Parathyroid adenoma (tissue), 2 donors: ENCODE results near the gene GUCA1A.

Experiments used
- H2AFZ ChIP-seq: fragments of 300-600 bp; sonication (generic); one replicate; pipeline ENCODE4 v1.7.0; 2017; ENCODE audit warnings: antibody characterized with exemption, mild to moderate bottlenecking
- H3K27ac ChIP-seq: fragments of 300-600 bp; sonication (generic); one replicate; pipeline ENCODE4 v1.7.0; 2017
- H3K27me3 ChIP-seq: fragments of 300-600 bp; sonication (generic); one replicate; pipeline ENCODE4 v1.7.0; 2017; ENCODE audit warnings: low read length; ENCODE audit not compliant: control insufficient read depth, insufficient read depth
- H3K36me3 ChIP-seq: fragments of 300-600 bp; sonication (generic); one replicate; pipeline ENCODE4 v1.7.0; 2017; ENCODE audit warnings: low read length; ENCODE audit not compliant: control insufficient read depth, insufficient read depth
- H3K4me1 ChIP-seq: fragments of 300-600 bp; sonication (generic); one replicate; pipeline ENCODE4 v1.7.0; 2017; ENCODE audit warnings: control low read depth
- H3K4me2 ChIP-seq: fragments of 300-600 bp; sonication (generic); one replicate; pipeline ENCODE4 v1.7.0; 2017; ENCODE audit warnings: low read length
- H3K4me3 ChIP-seq: fragments of 300-600 bp; sonication (generic); one replicate; pipeline ENCODE4 v1.7.0; 2017; ENCODE audit warnings: low read depth, low read length
- H3K79me2 ChIP-seq: fragments of 300-600 bp; sonication (generic); one replicate; pipeline ENCODE4 v1.7.0; 2017; ENCODE audit warnings: control low read depth
- H3K9ac ChIP-seq: fragments of 300-600 bp; sonication (generic); one replicate; pipeline ENCODE4 v1.7.0; 2017; ENCODE audit warnings: mild to moderate bottlenecking
- H3K9me3 ChIP-seq: fragments of 300-600 bp; sonication (generic); one replicate; pipeline ENCODE4 v1.7.0; 2017; ENCODE audit warnings: low read length; ENCODE audit not compliant: control insufficient read depth
- CTCF ChIP-seq: fragments of 300-600 bp; sonication (generic); IDR thresholded peaks from one replicate; pipeline ENCODE4 v1.7.0; 2017; ENCODE audit warnings: antibody characterized with exemption, mild to moderate bottlenecking
- donor health status: primary hyperparathyroidism.

The GUCA1A gene

DNA sequence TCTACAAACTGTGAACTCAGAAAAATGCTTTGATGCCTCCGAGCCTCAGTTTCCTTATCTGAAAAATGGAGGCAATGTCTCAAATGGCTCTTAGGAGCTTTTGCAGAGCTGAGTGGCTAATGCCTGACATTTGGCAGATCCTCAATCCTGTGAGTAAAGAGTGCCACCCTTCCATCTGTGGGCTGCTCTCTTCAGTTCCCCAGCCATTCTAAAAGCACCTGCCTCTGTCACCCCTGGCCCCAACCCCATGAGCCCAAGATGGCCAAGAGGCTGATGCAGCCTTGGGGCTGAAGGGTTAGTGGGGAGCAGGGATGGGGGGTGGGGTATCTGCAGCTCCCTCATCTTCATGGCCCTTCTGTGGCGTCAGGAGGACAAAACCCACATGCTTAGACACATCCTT lies 14.5 kb upstream of the GUCA1A start:
- H3K4me1 ChIP-seq = no peaks in the 10 kb centered on the region
- no peaks in the 10 kb centered on the region for H3K79me2 ChIP-seq
- TF ChIP-seq CTCF = no peak
- no peaks in the 10 kb centered on the region for H3K27me3 ChIP-seq
- no peak overlapping the region for H3K27ac ChIP-seq
- no peaks in the 10 kb centered on the region for H3K36me3 ChIP-seq
- H3K4me2 ChIP-seq = no peak overlapping the region
- H3K9ac ChIP-seq = no peak overlapping the region
- H3K9me3 ChIP-seq = no peaks in the 10 kb centered on the region
- no peak overlapping the region for H3K4me3 ChIP-seq
- H2AFZ ChIP-seq = no peak overlapping the region

- H3K27me3 ChIP-seq = no peaks in the 10 kb centered on the region
- no peak overlapping the region for H3K4me3 ChIP-seq
- no peak overlapping the region for H2AFZ ChIP-seq
- no peak overlapping the region for H3K4me2 ChIP-seq
- H3K79me2 ChIP-seq = no peaks in the 10 kb centered on the region
- no peak overlapping the region for H3K9ac ChIP-seq
- no peak for TF ChIP-seq CTCF
- no peaks in the 10 kb centered on the region for H3K9me3 ChIP-seq
- H3K36me3 ChIP-seq = no peaks in the 10 kb centered on the region
- no peaks in the 10 kb centered on the region for H3K4me1 ChIP-seq
- no peak overlapping the region for H3K27ac ChIP-seq
These were observed 13.6 kb upstream of the GUCA1A start for GRCh38 chr6:42159431-42160024.

DNA sequence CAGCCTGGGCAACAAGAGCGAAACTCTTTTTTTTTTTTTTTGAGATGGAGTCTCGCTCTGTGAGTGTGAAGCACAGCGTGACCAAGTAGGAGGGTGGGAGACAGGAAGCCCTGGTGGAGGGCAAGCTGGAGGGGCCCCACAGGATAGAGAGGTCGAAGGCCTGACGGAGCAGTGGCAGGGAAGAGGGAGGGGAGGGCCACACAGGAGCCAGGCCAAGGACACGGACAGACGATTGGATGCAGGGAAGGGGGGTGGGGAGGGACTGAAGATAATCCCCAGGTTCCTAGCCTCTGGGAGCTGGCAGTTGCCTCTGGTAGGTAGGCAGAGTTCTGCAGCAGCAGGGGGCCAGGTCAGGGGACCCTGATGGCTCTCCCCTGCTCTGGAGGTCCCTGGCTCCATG lies 10.8 kb upstream of the GUCA1A start:
- Histone ChIP-seq H3K27me3 (no peaks in the 10 kb centered on the region), H3K9ac (no peak overlapping the region), H3K79me2 (no peaks in the 10 kb centered on the region), H3K4me2 (no peak overlapping the region), H3K4me1 (no peaks in the 10 kb centered on the region), H3K27ac (no peak overlapping the region), H2AFZ (no peak overlapping the region), H3K4me3 (no peak overlapping the region), H3K36me3 (no peaks in the 10 kb centered on the region), H3K9me3 (no peaks in the 10 kb centered on the region)
- no peak for TF ChIP-seq CTCF

- no peak for TF ChIP-seq CTCF
- Histone ChIP-seq H3K9me3 (no peaks in the 10 kb centered on the region), H3K4me1 (no peaks in the 10 kb centered on the region), H3K4me2 (no peak overlapping the region), H3K36me3 (no peaks in the 10 kb centered on the region), H2AFZ (no peak overlapping the region), H3K27me3 (no peaks in the 10 kb centered on the region), H3K27ac (no peak overlapping the region), H3K4me3 (no peak overlapping the region), H3K9ac (no peak overlapping the region), H3K79me2 (no peaks in the 10 kb centered on the region)
These were observed 10.4 kb upstream of the GUCA1A start for GRCh38 chr6:42162812-42163211.

DNA sequence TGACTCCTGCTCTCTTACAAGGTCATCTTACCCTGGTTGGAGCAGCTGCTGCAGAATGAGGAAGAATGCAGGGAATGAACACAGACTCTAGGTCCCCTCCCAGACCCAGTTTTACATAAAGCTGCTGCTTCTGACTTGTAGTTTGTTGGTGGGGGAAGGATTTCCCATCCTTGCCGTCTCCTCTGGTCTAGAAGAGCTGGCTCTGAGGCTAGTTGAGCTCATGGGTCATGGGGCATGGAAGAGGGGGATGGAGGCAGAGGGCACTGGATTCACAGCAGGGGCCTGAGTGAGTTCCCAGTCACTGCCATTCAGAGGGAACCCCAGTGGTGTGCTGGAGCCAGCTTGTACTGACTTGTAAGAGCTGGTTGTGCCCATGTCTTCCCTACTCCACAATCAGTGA lies 9.2 kb upstream of the GUCA1A start:
- Histone ChIP-seq H3K4me1 (no peaks in the 10 kb centered on the region), H3K9ac (no peak overlapping the region), H3K4me2 (no peak overlapping the region), H3K9me3 (no peaks in the 10 kb centered on the region), H3K27me3 (no peaks in the 10 kb centered on the region), H2AFZ (no peak overlapping the region), H3K27ac (no peak overlapping the region), H3K4me3 (no peak overlapping the region), H3K79me2 (no peaks in the 10 kb centered on the region), H3K36me3 (no peaks in the 10 kb centered on the region)
- no peak for TF ChIP-seq CTCF
